D341Med (cell line): ENCODE results near the gene TMEM161A.
"Not testable (repeated sequence)": the region's sequence is repeated elsewhere in the genome, so short reads cannot be mapped to it uniquely, and the experiment has no call there.

Experiments used
- DNase-seq: peaks from one replicate; pipeline ENCODE4 v3.0.0; 2012; ENCODE audit warnings: low spot score

The TMEM161A gene

DNA sequence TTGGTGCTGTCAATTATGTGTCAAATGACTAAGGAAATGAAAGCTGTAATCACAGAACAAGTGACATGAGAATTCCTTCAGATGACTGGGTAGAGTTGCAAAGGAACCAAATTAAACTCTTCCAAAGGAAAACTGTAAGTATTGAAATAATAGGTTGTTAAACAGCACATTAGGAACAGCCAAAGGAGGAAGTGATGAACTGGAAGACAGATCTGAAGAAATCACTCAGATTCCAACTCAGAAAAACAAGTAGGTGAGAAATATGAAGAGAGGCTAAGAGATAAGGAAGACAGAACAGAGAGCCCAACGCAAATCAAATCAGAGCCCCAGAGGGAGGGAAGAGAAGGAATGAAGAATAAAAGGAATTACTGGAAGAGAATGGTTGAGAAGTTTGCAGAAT lies 15.4 kb downstream of the TMEM161A start:
- DNase-seq, result no peak

DNA sequence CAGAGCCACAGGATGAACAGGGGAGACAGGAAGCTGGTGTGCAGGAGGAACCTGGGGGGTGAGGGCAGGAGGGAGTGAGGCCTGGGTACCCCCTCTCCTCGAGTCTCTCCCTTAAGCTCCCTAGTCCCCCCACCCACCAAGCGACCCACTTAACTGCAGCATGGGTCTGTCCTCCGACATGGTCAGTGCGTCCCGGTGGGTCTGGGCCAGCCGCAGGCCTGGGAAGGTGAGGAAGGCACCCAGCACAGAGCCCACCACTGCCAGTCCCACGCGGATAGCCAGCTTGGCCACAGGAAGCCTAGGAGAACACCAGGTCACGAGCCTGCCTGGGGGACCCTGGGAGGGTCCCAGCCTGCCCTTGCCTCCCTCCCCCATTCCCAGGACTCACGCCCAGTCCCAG lies 16.9 kb downstream of the TMEM161A start:
- no peak for DNase-seq

DNA sequence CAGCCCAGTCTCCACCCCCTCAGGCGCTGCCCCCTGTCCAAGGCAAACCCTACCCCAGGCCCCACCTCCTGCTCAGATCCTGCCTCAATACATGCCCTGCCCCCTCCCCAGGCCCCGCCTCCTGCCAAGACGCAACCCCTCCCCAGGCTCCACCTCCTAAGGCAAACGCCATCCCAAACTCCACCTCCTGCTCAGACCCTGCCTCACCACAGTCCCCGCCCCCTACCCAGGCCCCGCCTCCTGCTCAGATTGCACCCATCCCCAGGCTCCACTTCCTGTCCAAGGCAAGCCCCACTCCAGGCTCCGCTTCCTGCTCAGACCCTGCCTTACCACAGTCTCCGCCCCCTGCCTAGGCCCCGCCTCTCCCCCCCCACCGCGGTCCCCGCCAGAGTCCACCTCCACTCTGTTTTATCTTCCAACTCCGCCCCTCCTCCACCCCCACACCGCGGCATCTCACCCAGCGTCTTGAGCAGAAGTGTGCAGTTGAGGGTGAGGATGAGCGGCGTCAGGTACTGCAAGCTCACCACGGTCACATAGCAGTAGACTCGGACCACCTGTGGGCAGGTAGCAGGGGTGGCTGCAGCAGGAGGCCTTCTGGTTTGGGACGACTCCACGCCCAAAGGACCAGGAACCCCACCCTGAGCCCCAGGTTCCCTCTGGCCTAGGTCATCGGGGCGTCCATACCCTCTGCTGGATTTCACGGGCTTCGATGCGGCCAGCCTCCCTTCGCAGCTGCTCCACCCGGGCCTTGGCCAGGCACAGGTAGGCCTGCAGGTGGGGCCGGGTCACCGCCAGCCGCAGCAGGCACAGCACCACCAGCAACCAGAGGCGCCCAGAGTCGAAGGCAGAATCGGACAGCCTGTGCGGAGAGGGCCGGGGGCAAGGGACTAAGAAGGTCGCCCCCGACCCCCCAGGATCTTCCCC lies 17.7 kb downstream of the TMEM161A start:
- peak; percentile 68 for DNase-seq

DNA sequence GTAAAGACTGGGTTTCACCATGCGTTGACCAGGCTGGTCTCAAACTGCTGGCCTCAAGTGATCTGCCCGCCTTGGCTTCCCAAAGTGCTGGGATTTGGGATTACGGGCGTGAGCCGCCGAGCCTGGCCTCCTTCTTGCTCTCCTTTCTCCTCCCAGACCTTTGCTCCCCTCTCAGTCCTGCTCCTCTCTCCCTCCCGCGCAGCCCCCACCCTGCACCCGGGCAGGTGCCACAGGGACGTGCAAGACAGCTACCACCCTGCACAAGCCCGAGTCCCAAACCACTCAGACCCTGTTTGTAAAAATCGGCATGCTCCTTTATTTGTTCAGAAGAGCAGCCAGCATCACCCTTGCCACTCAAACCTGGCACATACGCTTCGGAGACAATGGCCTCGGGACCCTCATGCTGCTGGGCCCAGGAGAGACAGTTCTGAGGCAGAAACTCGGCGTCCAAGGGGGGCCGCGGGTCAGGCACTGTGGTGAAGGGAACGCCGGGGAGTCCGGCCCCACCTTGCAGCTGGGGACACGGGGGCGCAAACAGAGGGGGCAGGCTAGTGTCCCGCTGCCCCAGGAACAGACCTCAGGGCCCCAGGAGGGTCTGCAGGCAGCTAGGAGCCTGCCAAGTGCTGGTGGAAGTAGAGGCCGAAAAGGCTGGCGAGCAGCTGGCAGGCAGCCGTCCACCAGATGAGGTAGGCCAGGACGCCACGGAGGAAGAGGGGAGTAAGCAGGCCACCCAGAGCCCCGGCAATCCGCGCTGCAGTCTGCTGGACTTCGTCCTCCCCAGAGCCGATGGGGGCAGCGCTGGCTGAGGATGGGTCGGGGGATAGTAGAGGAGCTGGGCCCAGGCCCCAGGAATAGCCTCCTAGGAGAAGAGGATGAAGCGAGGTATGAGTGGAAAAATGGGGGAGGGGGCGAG lies 18.7 kb downstream of the TMEM161A start:
- no peak for DNase-seq

DNA sequence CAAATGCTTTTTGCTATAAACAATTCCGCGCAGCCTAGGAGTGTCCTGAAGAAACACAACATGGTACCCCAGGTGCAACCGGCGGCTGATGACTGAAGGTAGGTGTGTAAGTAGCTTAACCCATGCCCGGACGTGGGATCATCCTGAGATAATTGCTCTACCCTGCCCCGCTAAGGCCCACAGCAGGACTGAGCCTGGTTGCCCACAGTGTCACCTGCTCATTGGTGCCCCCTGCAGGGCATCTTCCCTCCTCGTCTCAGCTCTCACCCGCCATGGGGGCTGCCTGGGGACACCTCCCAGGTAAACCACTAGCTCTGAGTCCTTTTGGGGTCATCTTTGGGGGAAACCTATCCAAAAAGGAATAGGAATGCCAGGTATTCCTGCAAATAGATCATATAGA lies 22.3 kb downstream of the TMEM161A start:
- peak; percentile 79 for DNase-seq

DNA sequence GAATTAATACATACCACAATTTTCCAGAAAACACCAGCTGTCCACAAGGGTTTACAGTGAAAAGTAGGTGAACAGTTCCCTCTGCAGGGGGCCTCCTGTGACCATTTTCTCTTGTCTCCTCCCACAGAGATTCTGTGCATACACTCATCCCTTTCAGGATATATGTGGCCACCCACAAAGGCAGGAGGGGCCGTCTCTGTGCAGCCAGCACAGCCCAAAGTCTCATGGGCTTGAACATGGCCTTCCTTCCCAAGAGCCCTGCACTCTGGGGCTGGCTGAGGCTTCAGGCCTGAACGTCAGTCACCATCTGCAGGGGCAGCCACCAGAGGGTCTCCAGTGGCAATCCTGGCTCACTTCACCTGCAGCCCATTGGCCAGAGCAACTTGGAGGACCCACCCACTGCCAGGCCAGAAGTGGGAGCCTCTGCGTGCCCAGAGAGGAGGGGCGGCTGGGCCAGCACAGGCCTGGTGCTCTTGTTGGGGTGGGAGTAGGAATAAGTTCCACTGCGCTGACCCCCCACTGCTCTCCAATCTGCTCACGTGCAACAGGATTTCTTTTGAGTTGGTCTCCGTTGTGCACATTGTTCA lies 25.1 kb downstream of the TMEM161A start:
- DNase-seq, result no peak

DNA sequence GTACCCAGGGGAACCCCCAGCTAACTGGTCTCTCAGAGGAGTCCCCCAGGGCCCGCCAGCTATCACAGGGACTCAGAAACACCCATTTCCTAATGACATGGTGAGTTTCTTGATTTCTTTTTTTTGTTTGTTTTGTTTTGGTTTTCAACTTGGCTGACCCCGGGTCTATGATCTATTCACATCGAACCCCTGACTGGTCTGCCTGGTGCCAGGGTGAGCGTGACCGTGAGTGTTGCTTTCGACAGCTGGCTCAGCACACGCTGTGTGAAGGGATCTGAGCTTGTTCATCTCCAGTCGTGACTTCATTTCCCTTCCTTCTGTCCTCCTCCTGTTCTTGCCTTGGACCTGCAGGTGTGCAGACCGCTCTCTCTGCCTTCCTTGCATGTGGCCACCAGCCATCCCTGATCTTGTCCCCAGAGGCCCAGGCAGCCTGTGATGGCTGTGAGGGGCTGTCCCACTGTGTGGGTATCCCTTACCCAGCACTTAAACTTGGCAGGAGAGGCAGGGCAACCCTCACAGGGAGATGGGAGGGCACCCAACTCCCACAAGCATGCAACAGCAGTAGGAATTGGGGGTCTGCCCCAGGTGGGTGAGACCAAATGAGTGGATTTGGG lies 26.2 kb downstream of the TMEM161A start:
- DNase-seq, result no peak

DNA sequence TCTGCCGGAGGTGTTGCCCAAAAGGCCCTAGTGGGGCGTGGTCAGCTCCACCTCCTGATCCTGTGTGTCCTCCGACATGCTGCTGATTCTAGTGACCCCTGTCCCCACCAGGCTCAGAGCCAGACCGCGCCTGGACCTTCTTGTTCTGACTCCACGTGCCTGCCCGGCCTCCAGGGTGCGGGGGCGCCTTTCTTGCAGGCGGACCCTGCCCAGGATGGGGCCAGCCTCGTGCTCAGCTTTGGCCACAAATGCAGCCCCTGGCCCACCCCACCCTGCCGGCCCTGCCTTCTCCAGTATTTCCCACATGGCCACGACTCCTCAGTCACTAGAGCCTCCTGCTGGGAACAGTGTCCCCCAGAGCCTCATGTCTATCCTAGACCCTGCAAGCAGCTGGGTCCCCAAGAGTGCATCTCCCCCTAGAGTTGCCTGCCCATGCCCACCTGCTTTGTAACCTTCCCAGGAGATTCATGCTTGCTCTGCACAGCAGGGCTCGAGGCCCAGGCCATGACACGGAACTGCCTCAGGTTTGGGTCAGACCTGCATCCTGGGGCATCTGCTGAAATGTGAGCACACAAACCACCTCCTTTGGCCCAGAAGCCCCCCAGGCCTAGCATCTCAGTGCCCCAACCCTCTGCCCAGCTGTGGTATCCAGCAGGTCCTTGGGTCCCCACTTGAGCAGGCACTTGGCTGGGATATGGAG lies 27.0 kb downstream of the TMEM161A start:
- no peak for DNase-seq

DNA sequence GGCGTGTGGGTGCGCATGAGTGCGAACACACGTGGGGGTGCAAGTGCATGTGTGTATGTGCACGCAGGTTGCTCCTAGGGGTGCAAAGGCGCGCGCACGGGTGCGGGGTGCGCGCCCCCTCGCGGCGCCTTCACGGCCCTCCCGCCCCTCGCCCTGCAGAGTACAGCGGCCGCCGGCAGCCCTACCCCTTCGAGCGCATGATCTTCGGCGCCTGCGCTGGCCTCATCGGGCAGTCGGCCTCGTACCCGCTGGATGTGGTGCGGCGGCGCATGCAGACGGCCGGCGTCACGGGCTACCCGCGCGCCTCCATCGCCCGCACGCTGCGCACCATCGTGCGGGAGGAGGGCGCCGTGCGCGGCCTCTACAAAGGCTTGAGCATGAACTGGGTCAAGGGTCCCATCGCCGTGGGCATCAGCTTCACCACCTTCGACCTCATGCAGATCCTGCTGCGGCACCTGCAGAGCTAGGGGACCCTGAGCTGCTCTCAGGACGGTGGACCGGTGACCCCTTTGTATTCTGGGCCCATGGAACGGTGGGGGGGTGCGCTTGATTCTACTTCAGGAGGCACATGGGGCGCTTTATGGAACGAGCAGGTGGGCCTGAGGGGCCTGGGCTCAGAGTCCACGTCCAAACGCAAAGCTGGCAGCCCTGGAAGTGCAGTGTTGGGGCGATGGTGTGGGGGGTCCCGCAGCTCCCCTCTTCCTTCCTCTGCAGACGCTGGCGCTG lies 27.7 kb downstream of the TMEM161A start:
- peak; percentile 31 for DNase-seq

DNA sequence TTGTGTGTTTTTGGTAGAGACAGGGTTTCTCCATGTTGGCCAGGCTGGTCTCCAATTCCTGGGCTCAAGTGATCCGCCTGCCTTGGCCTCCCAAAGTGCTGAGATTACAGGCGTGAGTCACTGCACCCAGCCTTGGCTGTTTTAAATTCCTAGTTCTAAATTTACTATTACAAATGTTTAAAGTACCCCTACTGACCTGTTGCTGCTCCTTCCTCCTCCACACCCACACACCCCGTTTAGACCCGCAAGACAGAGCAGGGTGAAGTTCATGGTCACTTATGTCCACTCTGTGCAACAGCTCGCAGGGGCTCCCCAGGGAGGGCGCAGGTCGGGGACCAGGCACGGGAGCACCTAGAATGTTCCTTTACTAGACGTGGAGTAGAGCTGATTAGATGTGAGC lies 28.7 kb downstream of the TMEM161A start:
- DNase-seq, result no peak

DNA sequence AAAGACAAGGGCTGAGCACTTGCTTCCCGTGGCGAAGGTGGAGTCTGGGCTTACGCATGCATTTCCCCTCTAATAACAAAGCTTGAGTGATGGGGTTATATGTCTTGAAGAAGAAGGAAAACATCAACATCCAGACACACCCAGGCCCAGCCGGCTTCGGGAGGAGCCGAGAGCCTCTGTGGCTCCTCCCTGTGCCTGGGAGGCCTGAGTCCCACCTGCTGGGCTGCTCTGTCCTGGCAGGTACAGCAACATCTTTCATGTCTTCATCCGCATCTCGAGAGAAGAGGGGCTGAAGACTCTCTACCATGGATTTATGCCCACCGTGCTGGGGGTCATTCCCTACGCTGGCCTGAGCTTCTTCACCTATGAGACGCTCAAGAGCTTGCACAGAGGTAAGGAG lies 30.6 kb downstream of the TMEM161A start:
- DNase-seq, result peak; percentile 19

DNA sequence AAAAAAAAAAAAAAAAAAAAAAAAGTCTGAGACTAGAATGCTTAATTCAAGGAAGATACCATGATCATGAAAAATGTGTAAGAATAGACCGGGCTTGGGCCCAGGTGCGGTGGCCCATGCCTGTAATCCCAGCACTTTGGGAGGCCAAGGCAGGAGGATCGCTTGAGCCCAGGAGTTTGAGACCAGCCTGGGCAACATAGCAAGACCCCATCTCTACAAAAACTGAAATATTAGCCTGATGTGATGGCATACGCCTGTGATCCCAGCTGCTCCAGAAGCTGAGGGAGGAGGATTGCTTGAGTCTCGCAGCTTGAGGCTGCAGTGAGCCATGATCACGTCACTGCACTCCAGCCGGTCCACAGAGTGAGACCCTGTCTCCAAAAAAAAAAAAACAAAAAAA lies 31.3 kb downstream of the TMEM161A start:
- not testable (repeated sequence) for DNase-seq

DNA sequence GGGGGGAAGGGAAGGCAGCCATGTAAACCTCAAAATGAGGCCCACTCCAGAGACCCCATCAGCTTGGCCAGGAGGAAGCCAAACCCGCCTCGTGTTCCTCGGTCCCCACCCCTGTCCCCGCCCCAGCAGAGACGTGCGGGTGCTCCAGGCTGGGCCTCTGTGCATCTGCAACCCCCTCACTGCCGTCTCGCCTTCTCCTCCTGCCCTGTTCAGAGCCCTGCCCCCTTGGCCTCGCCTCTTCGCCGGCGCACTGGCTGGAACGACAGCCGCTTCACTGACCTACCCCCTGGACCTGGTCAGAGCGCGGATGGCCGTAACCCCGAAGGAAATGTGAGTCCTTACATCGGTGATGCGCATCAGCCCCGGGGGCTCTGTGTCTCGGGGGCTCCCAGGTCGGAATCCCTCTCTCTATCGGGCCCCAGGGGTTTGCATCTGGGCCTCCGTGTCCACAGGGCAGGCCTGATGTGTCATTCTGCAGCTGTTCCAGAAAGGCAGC lies 32.2 kb downstream of the TMEM161A start:
- DNase-seq, result no peak

DNA sequence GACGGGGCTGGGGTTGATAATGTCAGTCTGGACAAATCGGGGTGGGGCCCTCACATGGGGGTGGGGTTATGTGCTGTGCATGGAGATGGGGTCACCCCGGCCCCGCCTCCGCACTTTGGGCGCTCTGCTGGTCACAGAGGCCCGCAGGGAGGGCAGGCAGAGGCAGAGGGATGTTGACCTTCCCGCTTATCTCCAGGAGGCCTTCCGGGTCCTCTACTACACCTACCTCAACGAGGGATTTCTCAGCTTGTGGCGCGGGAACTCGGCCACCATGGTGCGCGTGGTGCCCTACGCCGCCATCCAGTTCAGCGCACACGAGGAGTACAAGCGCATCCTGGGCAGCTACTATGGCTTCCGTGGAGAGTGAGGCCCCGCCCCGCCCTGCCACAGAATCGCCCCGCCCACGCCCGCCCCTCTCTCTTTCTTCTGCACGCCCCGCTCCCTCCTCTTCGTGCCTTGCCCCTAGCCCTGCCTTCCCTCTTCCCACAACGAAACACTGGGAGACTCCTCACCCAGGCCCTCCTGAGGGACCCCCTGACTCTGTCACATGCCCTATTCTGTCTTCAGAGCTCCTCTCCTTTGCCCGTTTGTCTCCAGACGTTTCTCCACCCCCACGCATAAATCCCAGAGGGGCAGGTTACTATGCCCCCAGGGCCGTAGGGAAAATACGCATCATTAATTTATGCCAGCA lies 32.8 kb downstream of the TMEM161A start:
- no peak for DNase-seq

DNA sequence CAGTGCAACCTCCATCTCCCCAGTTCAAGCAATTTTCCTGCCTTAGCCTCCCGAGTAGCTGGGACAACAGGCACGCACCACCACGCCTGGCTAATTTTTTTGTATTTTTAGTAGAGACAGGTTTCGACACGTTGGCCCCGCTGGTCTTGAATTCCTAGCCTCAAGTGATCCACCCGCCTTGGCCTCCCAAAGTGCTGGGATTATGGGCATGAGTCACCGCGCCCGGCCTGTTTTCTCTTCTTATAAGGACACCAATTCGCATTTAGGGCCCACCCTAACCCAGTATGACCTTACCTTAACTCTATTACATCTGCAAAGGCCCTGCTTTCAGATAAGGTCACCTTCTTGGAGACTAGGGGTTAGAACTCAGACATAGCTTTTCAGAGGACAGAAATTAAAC lies 35.1 kb downstream of the TMEM161A start:
- DNase-seq, result no peak

DNA sequence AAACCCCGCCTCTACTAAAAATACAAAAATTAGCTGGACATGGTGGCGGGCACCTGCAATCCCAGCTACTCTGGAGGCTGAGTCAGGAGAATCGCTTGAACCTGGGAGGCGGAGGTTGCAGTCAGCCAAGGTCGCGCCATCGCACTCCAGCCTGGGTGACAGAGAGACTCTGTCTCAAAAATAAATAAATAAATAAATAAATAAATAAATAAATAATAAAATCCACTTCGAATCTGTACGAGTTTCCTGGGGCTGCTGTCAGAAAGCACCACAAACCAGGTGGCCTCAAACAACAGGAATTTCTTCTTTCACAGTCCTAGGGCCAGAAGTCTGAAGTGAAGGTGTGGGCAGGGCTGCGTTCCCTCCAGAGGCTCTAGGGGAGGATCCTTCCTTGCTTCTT lies 35.7 kb downstream of the TMEM161A start:
- not testable (repeated sequence) for DNase-seq

DNA sequence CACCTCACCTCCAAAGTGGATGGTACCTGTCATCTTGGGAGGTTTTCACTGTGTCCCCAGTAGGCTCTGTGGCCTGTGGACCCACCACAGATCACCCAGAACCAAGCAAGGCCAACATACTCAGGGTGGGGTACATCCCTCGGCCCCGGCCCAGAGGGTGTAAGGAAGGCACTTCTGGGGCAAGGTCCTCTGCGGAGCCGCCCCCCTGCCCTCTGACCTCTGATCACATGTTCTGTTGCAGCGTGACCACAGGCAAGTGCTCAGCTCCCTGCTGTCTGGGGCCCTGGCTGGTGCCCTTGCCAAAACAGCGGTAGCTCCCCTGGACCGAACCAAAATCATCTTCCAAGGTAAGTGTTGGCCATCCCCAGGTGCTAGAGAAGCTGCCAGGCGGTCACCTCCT lies 36.7 kb downstream of the TMEM161A start:
- no peak for DNase-seq

DNA sequence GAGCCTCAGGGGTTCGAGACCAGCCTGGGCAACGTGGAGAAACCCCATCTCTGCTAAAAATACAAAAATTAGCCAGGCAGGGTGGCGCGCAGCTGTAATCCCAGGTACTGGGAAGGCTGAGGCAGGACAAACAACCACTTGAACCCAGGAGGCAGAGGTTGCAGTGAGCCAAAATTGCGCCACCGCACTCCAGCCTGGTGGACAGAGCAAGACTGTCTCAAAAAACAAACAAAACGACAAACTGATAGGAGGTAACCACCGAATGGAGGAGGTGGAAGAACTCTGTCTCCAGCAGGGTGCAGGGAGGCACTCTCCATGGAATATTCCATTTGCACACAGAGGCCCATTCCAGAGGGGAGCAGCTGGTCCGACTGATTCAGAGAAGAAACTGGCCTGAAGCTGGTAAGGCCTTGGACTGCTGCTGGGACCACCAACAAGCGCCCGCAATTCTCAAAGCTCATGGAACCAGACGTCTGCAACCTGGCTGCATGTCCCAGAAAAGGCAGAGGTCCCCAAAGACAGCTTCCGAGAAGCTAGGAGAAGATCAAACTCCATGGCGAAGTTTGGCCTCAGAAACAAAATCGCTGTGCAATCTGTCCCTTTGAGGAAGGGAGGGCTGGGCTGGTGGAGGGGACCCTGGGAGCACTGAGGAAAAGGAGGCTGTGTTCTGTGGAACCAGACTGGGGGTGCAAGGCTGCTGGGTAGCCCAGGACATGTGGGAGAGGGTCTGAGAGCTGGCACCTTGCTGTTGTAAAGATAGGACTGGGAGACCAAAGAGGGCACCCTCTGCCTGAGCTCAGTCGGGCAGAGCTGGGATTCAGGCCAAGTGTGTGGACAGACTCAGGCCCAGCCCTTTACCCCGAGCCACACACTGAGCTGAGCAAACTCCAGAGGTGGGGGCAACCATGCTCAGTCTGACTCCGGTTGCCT lies 39.3 kb downstream of the TMEM161A start:
- DNase-seq, result no peak
